HepG2 (cell line): ENCODE measurements around the gene MTA1. TPM values are rescaled to one million over a fixed set of nuclear protein-coding genes. Genes with fewer than 3 reads are reported as not detected.

Experiments used
- GABPB1 ChIP-seq: IDR thresholded peaks from 2 replicates; pipeline ENCODE4 v1.6.1; 2016; ENCODE audit warnings: mild to moderate bottlenecking, missing genetic modification reagents, moderate library complexity, missing compliant biosample characterization
- GMEB1 ChIP-seq: sonication (generic); formaldehyde crosslinking; IDR thresholded peaks from 2 replicates; pipeline ENCODE4 v1.5.1; 2020; ENCODE audit warnings: missing genetic modification reagents, mild to moderate bottlenecking, borderline replicate concordance
- PCBP2 ChIP-seq: fragments of 200-400 bp; formaldehyde crosslinking; optimal IDR thresholded peaks from 2 replicates; pipeline ENCODE3; 2018; ENCODE audit warnings: low read length, low read depth; ENCODE audit not compliant: poor library complexity, severe bottlenecking
- TEF ChIP-seq: sonication (generic); formaldehyde crosslinking; IDR thresholded peaks from 2 replicates; pipeline ENCODE4 v1.5.0; 2020; ENCODE audit warnings: missing genetic modification reagents
- ZBTB44 ChIP-seq: sonication (generic); formaldehyde crosslinking; IDR thresholded peaks from 2 replicates; pipeline ENCODE4 v1.4.0; 2020; ENCODE audit warnings: missing genetic modification reagents
- ZNF18 ChIP-seq: sonication (generic); formaldehyde crosslinking; IDR thresholded peaks from 2 replicates; pipeline ENCODE4 v1.8.0; 2022; ENCODE audit warnings: mild to moderate bottlenecking, missing genetic modification reagents; ENCODE audit not compliant: insufficient replicate concordance
- ZNF281 ChIP-seq: sonication (generic); formaldehyde crosslinking; IDR thresholded peaks from 2 replicates; pipeline ENCODE4 v1.4.0; 2020; ENCODE audit warnings: missing genetic modification reagents, borderline replicate concordance
- ZNF574 ChIP-seq: sonication (generic); formaldehyde crosslinking; IDR thresholded peaks from 2 replicates; pipeline ENCODE4 v1.4.0; 2020; ENCODE audit warnings: missing genetic modification reagents
- ZNF839 ChIP-seq: sonication (generic); formaldehyde crosslinking; IDR thresholded peaks from 2 replicates; pipeline ENCODE4 v1.4.0; 2020; ENCODE audit warnings: missing genetic modification reagents, mild to moderate bottlenecking, borderline replicate concordance
- ZNF883 ChIP-seq: sonication (generic); formaldehyde crosslinking; IDR thresholded peaks from 2 replicates; pipeline ENCODE4 v1.5.1; 2020; ENCODE audit warnings: mild to moderate bottlenecking, missing genetic modification reagents; ENCODE audit errors: not compliant biosample characterization
- polyA plus RNA-seq, 8 experiments: library from polyadenylated mRNA; depleted of rRNA in 3 of 8; stranded (reverse) in 7 of 8; unstranded in 1 of 8; fragments of >200 nt; fragmentation: Illumina TruSeq in 4 of 8; extraction: Trizol in 4 of 8; gene quantifications; 2 replicates each; pipeline versions ENCODE4 v1.2.1 to v1.2.3, GENCODE V29; 2011 to 2016; ENCODE audit warnings: low read depth in 4 of 8, missing spikeins in 1 of 8, mixed read lengths in 1 of 8; ENCODE audit not compliant: insufficient read depth in 1 of 8
- total RNA-seq, 5 experiments: library from RNA; depleted of rRNA; stranded (reverse); fragments of >200 nt; fragmentation: Illumina TruSeq; extraction: Trizol; gene quantifications; 2 replicates each; pipeline ENCODE4 v1.2.3, GENCODE V29; 2016; ENCODE audit warnings: low read depth in 1 of 5

The MTA1 gene
- total and polyA plus RNA-seq, 2 of the 13 experiments (the other 11 are each of a cell fraction or from before 2014, with no cell fraction given), result 35.2 to 85.8 TPM

GRCh38 chr14:105411017-105411941 is 8.3 kb upstream of the MTA1 start (continued):
- TF ChIP-seq ZNF574, result peak; percentile 13; the same call in 1 of the 2 replicates
- no peak for TF ChIP-seq ZNF281
- TF ChIP-seq GMEB1 (CRISPR knock-in tag), result no peak
- TF ChIP-seq GABPB1 (CRISPR knock-in tag), result peak; percentile 5; the same call in 1 of the 2 replicates
- no peak for TF ChIP-seq ZNF839 (CRISPR knock-in tag)
- no peak for TF ChIP-seq TEF (CRISPR knock-in tag)
- TF ChIP-seq PCBP2, result no peak
- TF ChIP-seq ZBTB44, result no peak
- TF ChIP-seq ZNF883 (CRISPR knock-in tag), result peak; percentile 15
- TF ChIP-seq ZNF18 (CRISPR knock-in tag), result no peak
